GM18505 (cell line): ENCODE results near the gene SLC34A3.

ENCODE experiments used
- ATAC-seq: cut with Tn5 transposase; IDR thresholded peaks from one replicate; pipeline ENCODE4 v1.9.1; 2021; ENCODE audit not compliant: unreplicated experiment
- POLR2A ChIP-seq: IDR thresholded peaks from 4 replicates; pipeline ENCODE4 v1.6.1; 2011; ENCODE audit warnings: borderline replicate concordance; ENCODE audit not compliant: insufficient read depth, insufficient read length; ENCODE audit errors: extremely low read depth

SLC34A3 gene

GRCh38 chr9:137230705-137231371, at the start of gene SLC34A3:
Gene SLC34A3, plus strand, starts transcription at chr9:137230901. Its CDS starts 802 bp downstream, at chr9:137231703.
- no peak for TF ChIP-seq POLR2A
- ATAC-seq: no peak

GRCh38 chr9:137181680-137182079, 49.0 kb upstream of the SLC34A3 start:
- no peak for TF ChIP-seq POLR2A
- ATAC-seq: no peak

GRCh38 chr9:137182836-137183235, 47.9 kb upstream of the SLC34A3 start:
- ATAC-seq: no peak
- no peak for TF ChIP-seq POLR2A

- no peak for TF ChIP-seq POLR2A
- ATAC-seq: no peak
Observed at GRCh38 chr9:137183980-137184595, 46.6 kb upstream of the SLC34A3 start.

GRCh38 chr9:137184881-137185660, 45.6 kb upstream of the SLC34A3 start:
- ATAC-seq: no peak
- TF ChIP-seq POLR2A: no peak

GRCh38 chr9:137185921-137186320, 44.8 kb upstream of the SLC34A3 start:
- no peak for TF ChIP-seq POLR2A
- ATAC-seq: no peak

GRCh38 chr9:137186385-137186784, 44.3 kb upstream of the SLC34A3 start:
- no peak for TF ChIP-seq POLR2A
- ATAC-seq: no peak

GRCh38 chr9:137187386-137187785, 43.3 kb upstream of the SLC34A3 start:
- ATAC-seq: no peak
- no peak for TF ChIP-seq POLR2A

GRCh38 chr9:137188086-137188489, 42.6 kb upstream of the SLC34A3 start:
- peak; percentile 3 for ATAC-seq
- no peak for TF ChIP-seq POLR2A

GRCh38 chr9:137188490-137189296, 42.0 kb upstream of the SLC34A3 start, which contains the start of the genes ANAPC2 and SSNA1:
Gene ANAPC2, minus strand, starts transcription at chr9:137188560. Its CDS starts 28 bp downstream, at chr9:137188532.
Gene SSNA1, plus strand, starts transcription at chr9:137188676. Its CDS starts 51 bp downstream, at chr9:137188727.
- ATAC-seq: peak; percentile 79
- TF ChIP-seq POLR2A: peak; percentile 88

- no peak for ATAC-seq
- TF ChIP-seq POLR2A: no peak
Observed at GRCh38 chr9:137189297-137190295, 41.1 kb upstream of the SLC34A3 start.
